Stimulated activated CD4-positive, alpha-beta T cell treated with anti-CD3 and anti-CD28 coated beads, Interleukin-15, amount 100 ng/mL, for 1 hour (primary cell): ENCODE measurements around the gene FKBP1B.
A peak's percentile ranks its signal among the peaks of the same experiment; 100 is the strongest.
"Not testable (repeated sequence)": the region's sequence is repeated elsewhere in the genome, so short reads cannot be mapped to it uniquely, and the experiment has no call there.

Source experiments
- DNase-seq, 2 donors: peaks; one replicate each; pipeline ENCODE4 v3.0.0-alpha.2; 2020; ENCODE audit warnings: low read depth in 1 of 2, low spot score in 1 of 2

The FKBP1B gene

DNA sequence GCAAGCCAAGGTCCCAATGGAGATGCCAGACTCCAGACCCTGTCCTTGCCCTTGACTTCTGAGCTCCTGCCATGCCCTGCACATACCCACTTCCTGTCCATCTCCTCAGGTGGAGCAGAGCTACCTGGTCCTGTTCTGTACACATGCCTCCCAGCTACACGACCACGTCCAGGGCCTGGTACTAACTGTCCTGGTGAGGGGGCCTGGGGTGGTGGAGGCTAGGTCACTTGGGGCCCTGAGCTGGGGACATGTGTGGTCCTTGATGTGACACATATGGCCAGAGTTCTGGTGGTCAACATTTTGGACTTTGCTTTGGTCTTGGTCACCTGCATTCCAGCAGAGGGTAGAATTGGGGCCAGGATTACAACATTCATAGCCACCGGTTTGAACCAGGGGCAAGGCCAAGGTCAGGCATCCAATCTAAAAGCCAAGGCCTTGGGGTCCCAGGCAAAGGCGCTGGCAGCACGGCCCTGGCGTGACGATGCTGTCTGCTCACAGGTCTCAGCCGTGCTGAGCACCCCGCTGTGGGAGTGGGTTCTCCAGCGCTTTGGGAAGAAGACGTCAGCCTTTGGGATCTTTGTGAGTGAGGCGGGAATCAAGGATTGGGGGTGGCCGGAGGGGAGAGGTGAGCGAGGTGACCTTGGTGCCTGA lies 27.1 kb upstream of the FKBP1B start:
- no peak for DNase-seq

DNA sequence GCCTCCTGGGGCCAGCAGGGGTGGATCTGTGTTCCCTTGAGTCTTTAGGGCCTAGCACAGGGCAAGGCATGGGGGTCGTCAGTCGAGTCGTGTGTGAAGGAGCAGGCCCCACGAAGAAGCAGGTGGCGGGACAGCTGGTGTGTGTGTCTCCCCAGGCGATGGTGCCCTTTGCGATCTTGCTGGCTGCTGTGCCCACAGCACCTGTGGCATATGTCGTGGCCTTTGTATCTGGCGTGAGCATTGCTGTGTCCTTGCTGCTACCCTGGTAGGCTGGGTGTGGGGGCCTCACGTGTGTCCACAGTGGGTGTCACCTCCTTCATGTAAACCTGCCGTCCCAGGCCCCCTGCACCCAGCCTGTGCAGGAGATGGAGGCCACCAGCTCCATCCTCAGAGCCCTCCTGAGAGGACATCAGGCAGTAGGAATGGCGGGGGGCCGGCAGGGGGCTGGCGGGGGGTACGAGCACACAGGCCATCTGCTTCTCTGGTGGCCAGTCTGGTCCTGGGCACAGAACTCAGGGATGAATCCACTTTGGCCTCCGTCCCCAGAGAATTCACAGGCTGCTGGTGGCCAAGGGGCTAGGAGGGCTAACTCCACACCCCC lies 26.5 kb upstream of the FKBP1B start:
- DNase-seq, result no peak

DNA sequence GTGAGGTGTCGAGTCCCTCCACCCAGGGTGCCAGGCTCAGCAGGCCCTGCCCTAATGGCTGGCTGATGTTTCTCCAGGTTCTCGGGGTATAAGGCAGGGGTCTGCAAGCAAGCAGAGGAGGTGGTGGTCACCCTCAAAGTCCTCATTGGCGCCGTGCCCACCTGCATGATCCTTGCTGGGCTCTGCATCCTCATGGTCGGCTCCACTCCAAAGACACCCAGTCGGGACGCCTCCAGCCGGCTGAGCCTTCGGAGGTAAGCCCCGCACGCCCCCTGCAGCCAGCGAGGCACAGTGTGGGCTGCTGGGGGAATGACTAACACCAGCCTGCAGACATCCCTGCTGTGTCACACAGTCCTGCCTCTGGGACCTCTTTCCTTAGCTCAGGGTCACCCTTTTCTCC lies 25.5 kb upstream of the FKBP1B start:
- DNase-seq, result no peak

DNA sequence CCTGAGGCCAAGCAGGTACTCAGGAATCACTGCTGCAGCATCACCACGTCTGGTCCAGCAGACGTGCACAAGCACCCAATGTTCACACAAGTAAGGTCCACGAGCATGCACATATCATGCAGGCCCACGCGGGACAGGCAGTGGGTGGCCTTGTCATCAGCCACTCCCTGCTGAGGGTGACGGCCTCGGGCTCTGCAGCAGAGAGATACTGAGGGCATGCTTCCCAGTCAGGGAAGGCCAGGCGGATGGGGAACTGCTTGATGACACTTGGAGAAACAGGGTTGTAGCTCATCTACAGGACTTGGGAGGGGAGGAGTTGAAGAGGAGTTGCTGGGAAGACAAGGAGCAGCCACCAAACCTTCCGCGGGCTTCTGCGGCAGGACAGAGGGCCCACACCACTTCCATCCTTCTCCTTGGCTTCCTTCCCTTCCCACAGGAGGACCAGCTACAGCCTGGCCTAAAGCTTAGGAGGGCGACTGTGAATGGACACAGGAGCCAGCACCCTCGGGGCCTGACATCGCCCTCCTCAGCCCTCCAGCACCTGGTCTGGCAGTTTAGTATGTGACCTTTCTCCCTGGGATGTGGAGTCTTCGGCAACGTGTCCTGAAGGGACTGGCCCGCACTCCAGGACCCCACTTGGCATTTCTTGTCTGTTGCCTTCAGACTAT lies 24.4 kb upstream of the FKBP1B start:
- DNase-seq, result no peak

DNA sequence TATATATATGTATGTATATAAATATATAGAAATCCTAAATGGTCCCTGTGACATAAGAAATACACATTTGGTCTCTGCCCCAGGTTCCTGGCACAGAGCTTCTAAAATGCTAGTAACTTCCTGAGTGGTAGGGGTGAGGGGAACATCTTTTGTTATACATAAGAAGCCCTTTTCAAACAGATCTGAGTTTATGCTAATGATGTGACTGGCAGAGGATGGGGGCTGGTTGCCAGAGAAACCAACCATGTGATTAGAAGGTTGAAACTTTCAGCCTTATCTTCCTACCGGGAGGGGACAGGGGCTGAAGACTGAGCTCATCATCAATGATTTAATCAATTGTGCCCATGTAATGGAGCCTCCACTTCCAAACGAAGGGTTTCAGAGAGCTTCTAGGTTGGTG lies 23.3 kb upstream of the FKBP1B start:
- no peak for DNase-seq

DNA sequence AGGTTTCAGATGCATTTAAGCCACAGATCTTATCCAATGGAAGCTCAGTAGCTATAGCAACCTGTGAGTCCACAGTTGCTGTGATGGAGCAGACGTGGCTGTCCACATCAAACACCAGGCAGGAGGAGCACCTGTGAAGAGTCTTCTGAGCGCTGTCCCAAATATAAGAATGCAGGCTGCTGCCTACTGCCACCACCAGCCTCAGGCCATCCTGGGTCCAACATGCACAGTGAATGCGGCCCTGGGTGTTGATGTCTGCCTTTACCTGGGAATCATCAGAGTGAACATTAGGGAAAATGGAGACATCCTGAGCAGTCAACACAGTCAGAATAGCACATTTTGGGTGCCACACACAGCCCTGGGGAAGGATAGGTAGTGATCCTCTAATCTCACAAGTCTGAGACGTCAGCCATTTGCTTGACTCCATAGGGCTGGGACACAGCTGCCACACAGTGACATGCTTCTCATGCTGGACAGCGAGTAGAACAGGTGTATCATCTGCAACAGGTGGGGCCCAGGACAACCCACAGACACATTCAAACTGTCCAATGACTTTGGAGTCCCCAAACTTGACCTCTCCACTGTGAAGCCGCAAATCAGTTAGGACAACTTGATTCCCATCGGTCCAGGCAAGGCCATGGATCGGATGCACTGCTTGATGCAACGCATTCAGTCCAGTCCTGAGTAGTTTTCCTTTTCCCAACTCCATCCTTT lies 10.6 kb upstream of the FKBP1B start:
- no peak for DNase-seq

DNA sequence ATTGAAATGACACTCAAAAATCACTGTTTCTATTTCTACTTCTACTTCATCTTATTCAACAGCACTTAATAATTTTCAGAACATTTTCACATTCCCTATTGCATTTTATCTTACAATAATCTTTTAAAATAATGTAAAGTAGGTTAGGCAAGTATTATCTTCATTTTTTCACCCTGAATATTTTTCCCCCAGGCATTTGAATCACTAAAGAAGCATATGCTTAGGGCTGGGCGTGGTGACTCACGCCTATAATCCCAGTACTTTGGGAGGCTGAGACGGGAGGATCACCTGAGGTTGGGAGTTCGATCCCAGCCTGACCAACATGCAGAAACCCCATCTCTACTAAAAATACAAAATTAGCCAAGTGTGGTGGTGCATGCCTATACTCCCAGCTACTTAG lies 9.0 kb upstream of the FKBP1B start:
- DNase-seq, result no peak

DNA sequence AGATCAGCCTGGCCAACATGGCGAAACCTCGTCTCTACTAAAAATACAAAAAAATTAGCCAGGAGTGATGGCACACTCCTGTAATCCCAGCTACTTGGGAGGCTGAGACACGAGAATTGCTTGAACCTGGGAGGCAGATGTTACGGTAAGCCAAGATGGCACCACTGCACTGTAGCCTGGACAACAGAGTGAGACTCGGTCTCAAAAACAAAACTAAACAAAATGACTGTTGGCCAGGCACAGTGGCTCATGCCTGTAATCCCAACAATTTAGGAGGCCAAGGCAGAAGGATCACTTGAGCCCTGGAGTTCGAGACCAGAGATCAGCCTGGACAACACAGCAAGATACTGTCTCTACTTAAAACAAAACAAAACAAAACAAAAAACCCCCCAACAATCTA lies 6.4 kb upstream of the FKBP1B start:
- DNase-seq, result not testable (repeated sequence)

DNA sequence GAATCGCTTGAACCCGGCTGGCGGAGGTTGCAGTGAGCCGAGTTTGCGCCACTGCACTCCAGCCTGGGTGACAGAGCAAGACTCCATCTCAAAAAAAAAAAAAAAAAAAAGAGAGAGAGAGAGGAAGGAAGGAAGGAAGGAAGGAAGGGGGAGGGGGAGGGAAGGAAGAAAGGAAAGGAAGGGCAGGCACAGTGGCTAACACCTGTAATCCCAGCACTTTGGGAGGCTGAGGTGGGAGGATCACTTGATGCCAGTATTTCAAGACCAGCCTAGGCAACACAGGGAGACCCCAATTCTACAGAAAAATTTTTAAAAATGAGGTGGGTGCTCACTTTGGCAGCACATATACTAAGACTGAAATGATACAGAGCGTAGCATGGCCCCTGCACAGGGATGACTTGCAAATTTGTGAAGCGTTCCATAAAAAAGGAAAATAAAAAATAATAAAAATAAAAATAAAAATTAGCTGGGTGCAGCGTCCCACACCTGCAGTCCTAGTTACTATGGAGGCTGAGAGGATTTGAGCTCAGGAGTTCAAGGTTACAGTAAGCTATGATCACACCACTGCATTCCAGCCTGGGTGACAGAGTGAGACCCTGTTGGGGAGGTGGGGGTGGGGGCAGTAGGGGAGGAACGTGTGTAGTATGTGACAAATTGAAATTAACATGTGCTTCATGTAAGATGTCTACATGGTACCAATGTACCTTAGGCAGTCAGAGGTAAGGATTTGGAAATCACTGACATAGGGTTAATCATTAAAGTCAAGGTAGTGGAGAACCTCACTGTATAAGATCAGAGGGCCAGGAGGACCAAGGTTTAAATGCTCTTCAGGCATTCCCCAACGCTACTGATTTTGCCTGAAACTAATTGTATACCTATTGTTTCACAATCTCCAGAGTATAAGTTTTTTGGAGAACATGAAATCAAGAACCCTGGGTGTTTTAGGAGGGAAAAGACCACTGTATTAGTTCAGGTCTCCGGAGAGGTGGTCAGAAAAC lies 3.7 kb upstream of the FKBP1B start:
- DNase-seq, result no peak

DNA sequence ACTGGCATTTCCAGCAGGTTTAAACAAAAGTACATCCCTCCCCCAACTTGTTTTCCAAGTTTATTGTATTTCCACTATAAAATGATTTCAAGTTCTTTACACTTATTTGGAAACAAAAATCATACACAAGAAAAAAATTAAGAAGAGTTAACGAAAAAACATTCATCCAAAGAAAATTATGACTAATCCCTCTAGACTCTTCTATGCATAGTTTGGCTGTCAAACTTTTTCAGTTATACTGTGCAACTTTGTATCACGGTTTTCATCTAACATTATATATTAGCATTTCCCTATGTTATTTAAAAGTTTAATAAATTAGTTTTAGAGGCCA lies 3.0 kb upstream of the FKBP1B start:
- no peak for DNase-seq

DNA sequence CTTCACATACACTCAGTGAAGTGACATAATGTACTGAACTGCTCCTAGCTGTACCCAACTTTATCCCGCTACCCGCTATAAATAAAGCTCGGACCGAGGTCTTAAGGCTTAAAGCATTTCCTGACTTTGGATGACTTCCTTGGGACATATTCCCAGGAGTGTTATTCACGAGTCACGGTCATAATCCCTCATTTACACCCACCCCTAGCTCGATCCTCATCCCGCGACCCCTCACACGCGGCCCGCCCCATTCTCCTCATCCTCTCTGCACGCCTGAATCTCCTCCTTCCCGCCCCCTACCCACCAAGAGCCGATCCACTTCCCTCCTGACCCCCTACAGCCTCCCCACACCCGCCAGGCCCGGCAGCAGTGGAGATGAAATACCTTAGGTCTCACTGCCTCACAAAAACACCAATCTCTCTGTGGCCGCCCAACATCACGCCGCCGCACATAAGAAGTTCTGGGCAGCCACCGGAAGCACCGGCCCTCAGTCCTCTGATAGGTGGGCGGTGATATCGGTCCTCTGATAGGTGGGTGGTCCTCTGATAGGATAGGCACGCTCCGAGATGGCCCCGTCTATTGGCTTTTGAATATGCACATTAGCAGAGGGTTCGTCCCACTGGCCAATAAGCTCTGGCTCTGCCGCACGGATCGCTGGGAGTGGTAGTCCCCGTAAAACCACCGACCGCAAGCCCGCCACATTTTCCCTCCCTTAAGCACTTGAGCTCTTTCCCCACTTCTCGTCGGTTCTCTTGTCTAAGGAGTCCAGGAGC lies 2.4 kb upstream of the FKBP1B start, which contains the start of gene WDCP:
Gene WDCP, minus strand, starts transcription at position 462 of the 773 bp plus-strand sequence. CDS start 7,897 bp downstream, outside the sequence.
- DNase-seq, result peak; percentile 73 to 83

DNA sequence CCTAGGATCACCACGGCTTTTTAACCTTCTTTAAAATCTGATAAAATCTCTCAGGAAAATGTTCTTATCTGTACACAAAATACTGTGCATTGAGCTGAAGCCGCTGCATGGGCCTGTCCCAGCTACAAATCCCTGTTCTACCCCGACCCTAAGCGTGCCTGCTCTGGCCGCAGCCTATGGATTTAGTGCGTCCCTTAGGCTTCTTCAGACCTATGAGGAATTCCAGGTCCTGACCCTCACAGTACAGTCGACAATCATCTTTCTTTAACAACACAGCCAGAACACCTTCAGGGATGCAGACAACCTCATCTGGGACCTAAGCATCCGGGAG lies 1.9 kb upstream of the FKBP1B start:
- DNase-seq, result no peak

DNA sequence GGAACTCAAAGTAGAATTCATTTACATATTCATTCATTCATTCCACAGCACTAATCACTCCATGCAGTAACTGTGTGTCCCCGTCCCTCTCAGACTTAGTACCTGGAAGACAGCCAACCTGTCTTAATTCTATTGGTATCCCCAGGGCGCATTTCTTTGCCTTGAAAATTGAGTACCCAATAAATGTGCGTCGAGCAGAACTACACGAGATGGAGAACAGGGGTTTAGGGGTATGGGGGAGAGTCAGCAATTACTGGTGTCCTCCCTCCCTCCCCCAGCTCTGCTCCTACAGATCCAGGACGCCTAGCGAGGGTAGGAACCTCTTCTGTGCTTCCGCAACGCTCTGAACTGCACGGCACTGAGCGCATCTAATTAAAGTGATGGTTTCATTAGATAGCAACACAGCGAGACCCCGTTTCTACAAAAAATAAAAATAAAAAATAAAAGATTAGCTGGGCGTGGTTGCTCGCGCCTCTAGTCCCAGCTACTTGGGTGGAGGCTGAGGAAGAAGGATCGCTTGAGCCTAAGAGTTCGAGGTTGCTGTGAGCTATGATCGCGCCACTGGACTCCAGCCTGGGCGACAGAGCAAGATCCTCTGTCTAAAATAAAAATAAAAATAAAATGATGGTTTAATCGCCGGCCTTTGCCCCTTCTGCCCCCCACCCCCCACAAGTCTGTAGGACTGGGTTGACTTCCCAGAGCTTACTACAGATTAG lies 614 bp upstream of the FKBP1B start:
- no peak for DNase-seq

DNA sequence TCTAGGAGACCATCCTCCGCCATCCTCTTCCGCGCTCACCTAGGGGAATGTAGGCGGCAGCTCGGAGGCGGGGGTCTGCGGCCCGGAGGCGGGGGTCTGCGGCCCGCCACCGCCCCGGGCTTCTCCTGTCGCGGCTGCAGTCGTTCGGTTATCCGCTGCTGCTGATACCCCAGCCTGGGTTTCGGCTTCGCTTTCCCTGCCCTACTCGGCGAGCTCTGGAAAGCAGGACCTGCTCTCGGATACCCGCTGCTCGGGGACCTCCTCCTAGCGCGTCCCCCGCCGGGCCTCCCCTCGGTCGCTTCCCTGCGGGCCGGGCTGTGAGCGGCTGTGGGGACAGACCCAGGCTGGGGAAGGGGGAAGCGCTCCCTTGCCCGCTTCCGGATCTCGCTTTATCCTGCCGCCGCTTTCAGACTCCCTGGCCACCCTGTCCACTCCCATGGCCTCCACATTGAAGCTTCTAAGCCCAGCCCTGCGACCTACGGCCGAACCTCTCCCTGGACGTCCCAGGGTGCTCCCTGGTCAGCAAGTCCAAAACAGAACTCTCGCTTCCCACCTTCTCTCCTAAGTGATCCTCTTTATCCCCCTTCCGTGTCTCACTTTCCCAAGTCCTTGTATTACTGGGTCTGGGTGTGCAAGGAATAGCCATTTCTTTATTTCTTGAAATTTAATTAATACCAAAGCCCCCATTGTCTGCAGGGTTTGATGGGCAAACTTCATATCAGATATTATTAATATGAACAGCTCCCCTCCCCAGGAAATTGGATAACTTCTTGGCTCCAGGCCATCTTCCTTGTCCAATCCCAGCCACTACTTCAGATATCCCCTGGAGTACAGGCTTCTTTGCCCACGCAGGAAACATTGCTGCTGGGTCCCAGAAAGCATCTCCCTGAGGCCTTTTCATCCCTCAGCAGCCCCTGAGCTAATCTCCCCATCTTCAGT lies 769 bp downstream of the FKBP1B start:
- DNase-seq, result no peak

DNA sequence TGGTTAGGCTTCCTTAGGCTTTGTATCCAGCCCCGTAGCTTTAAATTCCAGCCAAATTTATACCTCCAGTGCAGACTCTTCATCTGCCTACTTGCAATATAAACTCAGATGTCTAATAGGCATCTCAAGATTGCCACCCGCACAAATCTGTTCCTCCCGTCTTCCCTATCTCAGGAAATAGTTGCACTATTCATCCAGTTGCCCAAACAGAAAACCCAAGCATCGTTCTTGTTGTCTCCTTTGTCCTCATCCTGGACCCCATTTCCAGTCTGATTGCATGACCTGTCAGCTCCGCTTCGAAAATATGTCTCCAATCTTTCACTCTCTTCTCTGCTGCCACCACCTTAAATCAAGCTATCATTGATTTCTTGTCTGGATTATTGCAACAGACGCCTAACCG lies 2.3 kb downstream of the FKBP1B start:
- DNase-seq, result no peak

DNA sequence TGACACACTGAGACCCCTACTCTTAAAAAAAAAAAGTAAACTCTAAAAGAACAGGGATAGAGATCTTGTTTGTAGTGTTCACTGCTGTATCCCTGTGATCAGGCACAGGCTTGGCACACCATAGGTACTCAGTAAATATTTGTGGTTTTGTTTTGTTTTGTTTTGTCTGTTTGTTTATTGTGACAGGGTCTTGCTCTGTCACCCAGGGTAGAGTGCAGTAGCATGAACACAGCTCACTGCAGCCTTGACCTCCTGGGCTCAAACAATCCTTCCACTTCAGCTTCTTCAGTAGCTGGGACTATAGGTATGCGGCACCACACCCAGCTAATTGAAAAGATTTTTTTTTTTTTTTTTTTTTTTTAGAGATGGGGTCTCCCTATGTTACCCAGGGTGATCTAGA lies 3.4 kb downstream of the FKBP1B start:
- DNase-seq, result no peak

DNA sequence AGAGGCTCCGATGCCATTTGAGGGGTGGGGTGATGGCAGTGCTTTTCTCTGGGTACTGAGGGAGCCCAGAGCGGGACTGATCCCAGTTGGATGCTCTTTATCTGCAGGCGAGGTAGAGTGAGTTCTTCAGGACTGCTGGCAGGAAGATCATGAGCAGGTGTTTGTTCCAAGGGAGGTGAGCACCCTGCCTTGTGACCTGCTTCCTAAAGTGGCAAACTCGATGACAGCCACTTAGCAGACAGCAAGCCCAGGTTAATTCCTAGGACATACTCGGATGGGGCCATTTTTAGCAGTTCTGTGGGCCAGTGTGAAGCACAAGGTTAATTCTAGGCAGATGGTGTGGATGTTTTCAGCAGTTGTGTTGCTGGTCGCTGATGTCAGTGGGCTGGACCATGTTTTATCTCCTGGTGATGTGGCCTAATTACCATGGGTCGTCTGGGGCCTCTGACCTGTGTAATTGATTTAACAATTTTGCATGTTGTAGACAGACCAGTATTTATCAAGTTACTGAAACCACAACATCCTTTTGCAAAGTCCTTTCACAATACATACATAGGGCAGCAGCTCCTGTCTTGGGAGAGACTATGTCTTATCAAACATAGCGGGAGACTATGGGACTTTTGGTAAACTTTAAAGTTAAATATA lies 4.9 kb downstream of the FKBP1B start:
- DNase-seq, result no peak

DNA sequence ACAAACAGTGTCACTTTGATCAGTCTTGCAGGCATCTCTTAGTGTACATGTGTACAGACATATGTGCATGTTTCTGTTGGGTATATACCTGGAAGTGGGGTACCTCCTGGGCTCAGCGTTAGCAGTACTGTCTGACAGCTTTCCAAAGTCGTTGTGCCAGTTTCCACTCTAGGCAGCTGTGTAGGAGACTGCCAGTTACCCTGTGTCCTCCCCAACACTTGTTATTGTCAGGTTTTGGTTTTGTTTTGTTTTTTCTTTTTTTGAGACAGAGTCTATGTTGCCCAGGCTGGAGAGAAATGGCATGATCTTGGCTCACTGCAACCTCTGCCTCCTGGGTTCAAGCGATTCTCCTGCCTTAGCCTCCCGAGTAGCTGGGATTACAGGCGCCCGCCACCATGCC lies 6.2 kb downstream of the FKBP1B start:
- no peak for DNase-seq
